ENCODE measurements around the gene CTXND2.
"Not testable (repeated sequence)": the region's sequence is repeated elsewhere in the genome, so short reads cannot be mapped to it uniquely, and the experiment has no call there.

The CTXND2 gene

DNA sequence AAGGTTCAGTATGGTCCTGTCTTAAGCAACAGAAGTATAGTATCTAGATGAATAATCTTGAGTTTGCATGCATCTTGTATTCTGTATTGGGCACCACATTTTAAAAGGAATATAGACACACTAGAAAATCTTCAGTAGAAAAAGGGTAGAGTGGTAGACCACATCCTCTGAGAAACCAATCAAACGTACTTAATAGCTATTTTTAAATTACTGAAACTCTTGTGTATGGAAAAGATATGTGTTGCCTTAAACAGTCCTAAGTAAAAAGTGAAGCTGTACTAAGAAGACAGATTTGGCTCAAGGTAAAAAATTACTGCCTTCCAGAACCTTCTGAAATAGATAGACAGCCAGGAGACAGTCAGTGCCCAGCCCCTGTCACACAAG, 3.1 kb downstream of the CTXND2 start:
- DNase-seq (ENCODE audit: low read depth, low spot score): no peak

DNA sequence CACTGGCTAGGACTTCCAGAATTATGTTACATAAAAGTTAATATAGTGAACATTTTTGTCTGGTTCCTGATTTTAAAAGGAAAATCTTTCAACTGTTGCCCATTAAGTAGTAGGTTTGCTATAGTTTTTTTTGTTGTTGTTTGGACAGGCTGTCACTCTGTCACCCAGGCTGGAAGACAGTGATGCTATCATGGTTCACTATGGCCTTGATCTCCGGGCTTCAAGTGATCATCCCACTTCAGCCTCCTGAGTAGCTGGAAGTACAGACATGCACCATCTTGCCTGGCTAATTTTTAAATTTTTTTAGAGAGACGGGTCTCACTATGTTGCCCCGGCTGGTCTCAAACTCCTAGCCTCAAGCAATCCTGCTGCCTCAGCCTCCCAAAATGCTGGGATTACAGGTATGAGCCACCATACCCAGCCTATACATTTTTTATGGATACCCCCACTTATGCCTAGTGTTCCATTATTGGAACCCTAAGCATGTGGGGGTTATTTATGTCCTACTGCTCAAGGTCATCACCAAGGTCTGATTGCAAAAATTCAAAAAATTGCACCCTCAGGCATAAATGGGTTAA, 6.5 kb downstream of the CTXND2 start:
- no peak for DNase-seq (ENCODE audit: low read depth, low spot score)

DNA sequence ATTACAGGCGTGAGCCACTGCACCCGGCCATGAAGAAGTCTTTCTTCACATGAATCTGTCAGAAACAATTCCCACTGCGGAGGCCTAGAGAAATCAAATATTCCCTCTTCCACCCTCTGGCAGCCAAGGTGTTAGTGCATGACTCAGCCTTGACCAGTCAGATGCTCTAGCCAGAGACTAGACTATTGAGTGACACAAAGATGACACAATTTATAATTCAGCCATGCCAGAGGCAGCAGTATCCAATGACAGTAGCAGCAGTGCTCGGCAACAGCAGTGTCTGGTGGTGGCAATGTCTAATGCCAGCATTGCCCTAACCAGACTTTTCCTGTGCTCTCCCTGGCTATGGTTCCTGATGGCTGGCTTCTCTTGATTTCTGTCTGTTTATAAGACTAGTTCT, 8.7 kb downstream of the CTXND2 start:
- DNase-seq (ENCODE audit: low read depth, low spot score): no peak

DNA sequence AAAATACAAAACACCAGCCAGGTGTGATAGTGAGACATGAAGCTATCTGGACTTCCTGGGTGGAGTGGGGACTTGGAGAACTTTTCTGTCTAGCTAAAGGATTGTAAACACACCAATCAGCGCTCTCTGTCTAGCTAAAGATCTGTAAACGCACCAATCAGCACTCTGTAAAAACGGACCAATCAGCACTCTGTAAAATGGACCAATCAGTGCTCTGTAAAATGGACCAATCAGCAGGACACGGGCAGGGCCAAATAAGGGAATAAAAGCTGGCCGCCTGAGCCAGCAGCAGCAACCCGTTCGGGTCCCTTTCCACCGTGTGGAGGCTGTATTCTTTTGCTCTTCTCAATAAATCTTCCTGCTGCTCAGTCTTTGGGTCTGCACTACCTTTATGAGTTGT, 12.9 kb downstream of the CTXND2 start:
- DNase-seq (ENCODE audit: low read depth, low spot score): not testable (repeated sequence)

DNA sequence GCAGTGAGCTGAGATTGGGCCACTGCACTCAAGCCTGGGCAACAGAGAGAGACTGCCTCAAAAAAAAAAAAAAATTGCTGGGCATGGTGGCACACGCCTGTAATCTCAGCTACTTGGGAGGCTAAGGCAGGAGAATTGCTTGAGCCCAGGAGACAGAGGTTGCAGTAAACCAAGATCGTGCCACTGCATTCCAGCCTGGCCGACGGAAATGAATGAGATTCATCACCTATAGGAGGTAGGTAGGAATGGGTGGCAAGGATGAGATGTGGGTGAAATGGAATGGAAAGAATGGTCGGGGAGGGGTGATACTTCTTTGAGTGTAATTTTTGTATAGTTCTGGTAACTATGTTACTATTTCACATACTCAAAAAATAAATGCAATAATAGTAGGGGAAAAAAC, 15.4 kb downstream of the CTXND2 start:
- DNase-seq (ENCODE audit: low read depth, low spot score): no peak

DNA sequence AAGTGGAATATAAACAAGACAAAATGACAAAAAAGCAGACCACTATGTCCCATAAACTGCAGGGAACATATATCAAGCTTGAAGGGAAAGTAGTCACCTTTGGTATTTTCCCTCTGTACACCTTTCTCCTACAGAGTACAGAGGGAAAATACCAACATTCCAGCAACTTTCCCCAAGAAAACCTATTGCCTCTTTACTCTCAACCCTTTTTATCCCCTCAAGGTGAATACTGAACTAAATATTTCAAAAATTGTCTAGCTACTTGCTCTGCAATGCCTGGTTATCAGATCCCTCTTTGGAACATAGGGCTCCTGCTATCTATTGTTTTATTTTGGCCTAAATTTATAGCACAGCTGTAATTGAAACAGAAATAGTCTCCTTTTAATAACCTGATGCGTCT, 15.8 kb downstream of the CTXND2 start:
- DNase-seq (ENCODE audit: low read depth, low spot score): no peak

DNA sequence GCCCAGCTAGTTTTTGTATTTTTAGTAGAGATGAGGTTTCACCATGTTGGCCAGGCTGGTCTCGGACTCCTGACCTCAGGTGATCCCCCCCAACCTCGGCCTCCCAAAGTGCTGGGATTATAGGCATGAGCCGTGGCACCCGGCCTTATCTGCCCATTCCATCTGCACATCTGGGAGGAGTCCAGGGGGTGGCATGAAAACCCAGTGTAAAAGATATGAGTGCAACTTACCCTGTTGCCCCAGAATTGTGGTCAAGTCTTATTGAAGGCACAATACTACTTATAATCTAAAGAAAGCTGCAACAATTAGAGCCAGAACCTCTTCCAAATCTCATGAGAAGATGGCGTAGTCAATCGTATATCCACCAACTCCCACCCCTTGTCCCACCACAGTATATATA, 18.4 kb downstream of the CTXND2 start:
- no peak for DNase-seq (ENCODE audit: low read depth, low spot score)

DNA sequence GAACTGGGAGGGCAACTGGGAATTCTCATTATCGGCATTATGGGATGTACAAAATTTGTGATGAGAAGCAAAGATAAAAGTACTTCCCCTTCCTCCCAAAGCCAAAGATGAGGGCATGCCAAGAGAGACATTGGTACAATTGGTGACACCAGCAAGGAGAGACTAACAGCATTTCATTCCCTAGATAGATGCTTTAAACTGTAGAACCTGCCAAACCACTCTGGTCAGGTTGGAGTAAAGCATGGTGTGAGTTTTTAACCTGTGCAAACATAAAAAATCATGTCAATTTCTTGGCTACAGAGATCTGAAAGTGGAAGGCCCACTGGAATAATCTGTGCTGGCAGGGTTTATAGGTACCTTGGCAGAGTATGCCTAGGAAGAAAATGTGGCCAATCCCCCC, 19.4 kb downstream of the CTXND2 start:
- no peak for DNase-seq (ENCODE audit: low read depth, low spot score)

DNA sequence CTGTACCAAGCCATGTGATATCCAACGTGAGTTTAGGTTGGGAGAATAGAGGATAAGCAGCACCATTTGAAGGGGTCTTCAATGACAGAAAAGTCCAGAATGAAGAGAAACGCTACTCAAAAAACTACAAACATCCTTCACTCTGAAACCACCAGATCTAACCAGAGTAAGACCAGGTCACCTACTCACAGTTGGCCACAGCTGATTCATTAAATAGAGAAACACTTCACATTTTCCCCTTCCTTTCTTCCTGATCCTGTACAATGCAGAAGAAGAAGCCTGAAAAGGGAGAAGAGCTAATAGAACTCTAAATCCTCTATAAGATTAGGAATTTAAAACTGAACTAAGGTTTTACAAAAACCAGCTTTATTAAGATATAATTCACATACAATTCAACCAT, 19.9 kb downstream of the CTXND2 start:
- no peak for DNase-seq (ENCODE audit: low read depth, low spot score)

DNA sequence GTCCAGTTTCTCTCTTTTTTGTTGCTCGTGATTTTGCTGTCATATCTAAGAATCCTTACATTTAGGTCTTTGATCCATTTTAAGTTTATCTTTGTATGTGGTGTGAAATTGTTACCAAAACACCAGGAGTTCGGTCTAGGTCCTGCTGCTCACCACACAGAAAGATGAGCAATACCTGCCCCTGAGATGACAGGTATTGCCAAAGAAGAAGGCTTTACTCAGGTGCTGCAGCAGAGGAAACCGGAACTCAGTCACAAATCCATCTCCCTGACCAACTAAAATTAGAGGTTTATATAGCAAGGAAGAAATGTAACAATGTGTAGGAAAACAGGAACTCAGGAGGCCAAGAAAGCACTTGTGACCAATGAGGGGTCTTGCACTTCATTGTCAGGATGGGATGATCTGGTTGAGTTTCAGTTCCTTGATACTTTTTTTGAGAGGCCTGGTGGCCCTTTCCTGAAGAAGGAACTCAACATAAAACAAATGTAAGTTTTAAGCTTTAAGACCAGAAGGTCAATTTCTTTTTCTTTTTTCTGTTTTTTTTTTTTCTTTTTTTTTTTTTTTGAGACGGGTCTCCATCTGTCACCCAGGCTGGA, 22.7 kb downstream of the CTXND2 start:
- DNase-seq (ENCODE audit: low read depth, low spot score): no peak

DNA sequence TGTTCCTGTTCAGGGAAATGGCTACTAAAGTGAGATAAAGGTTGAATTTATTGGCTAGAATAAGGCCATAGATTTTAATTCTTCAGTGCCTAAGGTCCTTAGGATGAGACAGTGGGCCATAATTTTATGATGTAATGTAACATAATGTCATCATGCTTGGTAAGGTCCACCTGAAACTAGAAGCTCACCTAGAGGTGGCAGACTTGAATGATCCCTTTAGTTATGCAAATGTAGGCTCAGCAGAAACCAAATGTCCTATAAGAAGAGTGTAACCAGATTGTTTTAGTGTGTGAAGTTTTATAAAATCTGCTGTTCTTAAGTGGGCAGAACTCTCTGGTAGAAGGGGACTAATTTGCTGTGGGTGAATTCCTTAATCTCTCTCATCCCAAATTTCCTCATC, 25.7 kb downstream of the CTXND2 start:
- no peak for DNase-seq (ENCODE audit: low read depth, low spot score)

DNA sequence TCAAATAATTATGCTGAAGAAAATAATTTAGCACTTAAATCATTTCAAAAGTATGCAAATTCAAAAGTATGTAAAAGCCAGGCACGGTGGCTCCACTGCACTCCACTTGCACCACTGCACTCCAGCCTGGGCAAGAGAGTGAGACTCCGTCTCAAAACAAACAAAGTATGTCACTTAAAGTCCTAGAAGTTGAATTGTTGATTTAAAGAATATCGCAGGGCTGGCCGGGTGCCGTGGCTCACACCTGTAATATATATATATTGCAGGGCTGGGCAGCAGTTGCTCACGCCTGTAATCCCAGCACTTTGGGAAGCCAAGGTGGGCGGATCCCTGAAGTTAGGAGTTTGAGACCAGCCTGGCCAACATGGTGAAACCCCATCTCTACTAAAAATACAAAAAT, 30.5 kb downstream of the CTXND2 start:
- no peak for DNase-seq (ENCODE audit: low read depth, low spot score)

DNA sequence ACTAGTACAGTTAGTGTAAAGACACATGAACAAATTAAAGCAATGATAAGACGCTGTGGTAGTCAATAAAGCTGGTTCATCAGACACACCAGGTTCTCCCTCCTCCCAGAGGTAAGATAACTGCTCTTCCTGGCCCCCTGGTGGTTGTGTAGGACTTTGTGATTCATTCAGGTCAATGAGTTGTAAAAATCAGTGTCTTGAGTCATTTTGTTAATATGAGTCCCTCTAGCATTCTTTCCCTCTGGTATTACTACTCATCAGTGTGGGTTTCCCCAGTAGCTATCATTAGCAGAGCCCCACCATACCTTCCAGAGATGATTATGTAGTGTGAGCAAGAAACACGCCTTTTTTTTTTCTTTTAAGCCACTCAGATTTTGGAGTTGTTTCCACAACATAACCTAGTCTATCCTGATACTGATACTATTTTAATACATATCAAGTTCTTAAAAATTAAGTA, 35.6 kb downstream of the CTXND2 start:
- DNase-seq (ENCODE audit: low read depth, low spot score): peak; percentile 5

DNA sequence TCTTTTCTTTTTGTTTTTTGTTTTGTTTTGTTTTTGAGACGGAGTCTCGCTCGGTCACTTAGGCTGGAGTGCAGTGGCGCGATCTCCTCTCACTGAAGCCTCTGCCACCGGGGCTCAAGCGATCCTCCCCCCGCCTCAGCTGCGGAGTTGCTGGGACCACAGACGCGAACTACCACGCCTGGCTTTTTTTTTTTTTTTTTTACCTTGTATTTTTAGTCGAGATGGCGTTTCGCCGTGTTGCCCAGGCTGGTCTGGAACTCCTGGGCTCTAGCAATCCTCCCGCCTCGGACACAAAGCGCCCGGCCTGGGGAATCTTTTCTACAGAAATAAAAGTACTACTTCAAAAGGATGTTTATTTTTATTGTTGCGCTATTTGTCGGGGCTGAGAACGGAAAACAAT, 38.1 kb downstream of the CTXND2 start:
- no peak for DNase-seq (ENCODE audit: low read depth, low spot score)

DNA sequence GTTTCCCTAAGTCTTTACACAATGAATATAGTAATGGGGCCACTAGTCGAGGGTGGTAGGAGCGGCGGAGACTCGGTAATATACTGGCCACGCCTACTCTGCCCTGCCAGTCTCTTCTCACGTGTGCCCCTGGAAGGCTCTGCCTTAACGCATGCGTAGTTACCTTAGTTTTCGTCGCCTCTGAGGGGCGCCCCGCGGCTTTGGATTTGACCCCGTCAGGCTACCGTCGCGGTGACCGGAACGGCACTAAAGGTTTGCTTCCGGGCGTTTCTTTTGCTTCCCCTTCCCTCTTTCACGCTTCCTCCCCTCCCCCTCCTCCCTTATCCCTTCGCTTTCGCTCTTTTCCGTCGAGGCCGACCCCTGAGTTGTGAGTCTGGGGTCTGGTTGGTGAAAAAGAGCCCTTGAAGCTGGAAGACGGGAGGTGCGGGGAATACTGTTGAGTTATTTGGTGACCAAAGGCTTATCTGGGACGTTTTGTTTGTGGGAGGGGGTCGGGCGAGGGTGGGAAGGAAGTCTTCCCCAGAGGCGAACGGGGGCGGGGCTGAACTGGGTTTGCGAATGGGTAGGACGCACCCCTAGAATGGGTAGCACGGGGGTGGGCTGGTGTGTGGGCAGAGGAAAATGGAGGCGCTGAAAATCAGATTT, 39.3 kb downstream of the CTXND2 start, which contains the start of gene SETDB1:
SETDB1 (plus strand) TSS at position 267 of the 645 bp plus-strand sequence. CDS start 1,352 bp downstream, outside the sequence.
- peak; percentile 88 for DNase-seq (ENCODE audit: low read depth, low spot score)

DNA sequence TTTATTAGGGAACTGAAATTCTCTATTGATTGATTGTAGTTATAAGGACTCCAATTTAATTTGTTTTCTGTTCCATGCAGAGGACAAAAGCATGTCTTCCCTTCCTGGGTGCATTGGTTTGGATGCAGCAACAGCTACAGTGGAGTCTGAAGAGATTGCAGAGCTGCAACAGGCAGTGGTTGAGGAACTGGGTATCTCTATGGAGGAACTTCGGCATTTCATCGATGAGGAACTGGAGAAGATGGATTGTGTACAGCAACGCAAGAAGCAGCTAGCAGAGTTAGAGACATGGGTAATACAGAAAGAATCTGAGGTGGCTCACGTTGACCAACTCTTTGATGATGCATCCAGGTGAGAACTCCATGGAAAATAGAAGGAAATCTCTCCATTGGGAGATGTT, 40.7 kb downstream of the CTXND2 start:
- no peak for DNase-seq (ENCODE audit: low read depth, low spot score)

DNA sequence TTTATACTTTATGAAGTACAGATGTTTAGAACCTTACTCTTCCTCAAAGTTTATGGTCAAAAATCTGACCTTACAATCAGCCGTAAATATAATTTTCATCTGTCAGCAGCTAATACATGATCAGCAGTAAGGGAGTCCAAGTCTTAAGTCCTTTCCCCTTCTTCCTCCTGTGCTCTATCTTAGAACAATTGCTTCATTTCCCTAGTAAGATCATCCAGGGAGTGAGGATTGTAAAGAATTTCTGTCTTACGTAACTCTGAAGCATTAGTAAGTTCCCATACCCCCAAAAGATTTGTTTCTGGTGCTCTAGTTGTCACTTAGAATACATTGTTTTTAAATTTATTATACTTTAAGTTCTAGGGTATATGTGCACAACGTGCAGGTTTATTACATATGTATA, 41.4 kb downstream of the CTXND2 start:
- DNase-seq (ENCODE audit: low read depth, low spot score): no peak

DNA sequence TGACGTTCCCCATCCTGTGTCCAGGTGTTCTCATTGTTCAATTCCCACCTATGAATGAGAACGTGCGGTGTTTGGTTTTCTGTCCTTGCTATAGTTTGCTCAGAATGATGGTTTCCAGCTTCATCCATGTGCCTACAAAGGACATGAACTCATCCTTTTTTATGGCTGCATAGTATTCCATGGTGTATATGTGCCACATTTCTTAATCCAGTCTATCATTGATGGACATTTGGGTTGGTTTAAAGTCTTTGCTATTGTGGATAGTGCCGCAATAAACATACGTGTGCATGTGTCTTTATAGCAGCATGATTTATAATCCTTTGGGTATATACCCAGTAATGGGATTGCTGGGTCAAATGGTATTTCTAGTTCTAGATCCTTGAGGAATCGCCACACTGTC, 41.8 kb downstream of the CTXND2 start:
- not testable (repeated sequence) for DNase-seq (ENCODE audit: low read depth, low spot score)

DNA sequence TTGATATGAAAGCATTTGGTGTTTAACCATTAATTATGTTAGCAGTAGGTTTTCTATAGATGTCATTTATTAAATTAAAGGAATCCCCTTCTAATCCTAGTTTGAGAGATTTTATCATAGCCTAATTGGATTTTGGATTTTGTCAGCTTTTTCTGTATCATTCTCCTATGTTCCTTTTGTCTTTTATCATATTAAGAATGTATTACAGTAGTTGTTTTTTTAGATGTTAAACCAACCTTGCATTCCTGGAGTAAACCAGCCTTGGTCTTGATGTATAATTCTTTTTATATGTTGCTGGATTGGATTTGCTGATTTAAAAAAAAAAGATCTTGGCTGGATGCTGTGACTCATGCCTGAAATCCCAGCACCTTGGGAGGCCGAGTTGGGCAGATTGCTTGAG, 44.8 kb downstream of the CTXND2 start:
- no peak for DNase-seq (ENCODE audit: low read depth, low spot score)

DNA sequence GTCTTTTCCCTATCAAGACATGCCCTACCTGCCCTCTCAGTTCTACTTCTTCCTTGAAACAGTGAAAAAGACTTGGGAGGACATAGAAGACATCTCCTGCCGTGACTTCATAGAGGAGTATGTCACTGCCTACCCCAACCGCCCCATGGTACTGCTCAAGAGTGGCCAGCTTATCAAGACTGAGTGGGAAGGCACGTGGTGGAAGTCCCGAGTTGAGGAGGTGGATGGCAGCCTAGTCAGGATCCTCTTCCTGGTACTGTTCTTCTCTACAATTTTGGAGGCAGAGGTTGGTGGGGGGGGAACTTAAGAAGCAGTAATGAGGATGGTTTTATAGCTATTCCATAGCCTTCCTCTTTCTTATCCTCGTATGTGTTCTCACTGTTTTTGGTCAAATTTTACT, 57.9 kb downstream of the CTXND2 start:
- no peak for DNase-seq (ENCODE audit: low read depth, low spot score)

DNA sequence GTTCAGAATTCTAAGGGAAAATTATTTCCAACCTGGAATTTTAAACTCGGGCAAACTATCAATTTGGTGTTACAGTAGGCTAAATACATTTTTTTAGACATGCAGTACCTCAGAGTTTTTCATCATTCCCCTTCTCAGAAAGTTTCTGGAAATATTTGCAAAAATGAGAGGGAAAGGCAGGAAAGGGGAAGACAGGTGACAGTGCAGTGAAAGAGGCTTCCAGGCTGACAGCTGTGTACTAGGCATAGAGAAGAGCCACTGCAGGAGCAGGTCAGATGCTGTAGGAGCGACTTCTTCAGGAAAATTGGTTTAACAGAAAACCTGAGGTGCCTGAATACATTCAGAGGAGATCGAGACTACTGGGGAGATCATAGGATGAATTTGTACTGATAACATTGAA, 67.8 kb downstream of the CTXND2 start:
- DNase-seq (ENCODE audit: low read depth, low spot score): no peak

DNA sequence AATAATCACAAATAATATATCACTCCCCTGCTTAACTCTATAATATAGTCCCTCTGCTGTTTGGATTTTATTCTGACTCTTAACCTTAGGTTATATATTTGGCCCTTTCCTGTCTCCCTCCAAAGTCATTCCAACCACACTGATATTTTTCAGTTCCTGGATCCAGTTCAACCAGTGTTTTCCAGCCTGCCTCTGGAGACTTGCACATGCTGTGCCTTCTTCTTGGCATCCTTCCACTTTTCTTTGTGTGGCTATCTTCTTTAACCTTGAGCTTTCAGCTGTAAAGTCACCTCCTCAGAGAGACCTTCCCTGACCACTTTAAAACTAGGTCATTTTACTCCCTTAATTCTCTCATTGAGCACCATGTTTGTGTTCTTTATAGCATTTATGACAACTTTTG, 68.3 kb downstream of the CTXND2 start:
- DNase-seq (ENCODE audit: low read depth, low spot score): no peak

DNA sequence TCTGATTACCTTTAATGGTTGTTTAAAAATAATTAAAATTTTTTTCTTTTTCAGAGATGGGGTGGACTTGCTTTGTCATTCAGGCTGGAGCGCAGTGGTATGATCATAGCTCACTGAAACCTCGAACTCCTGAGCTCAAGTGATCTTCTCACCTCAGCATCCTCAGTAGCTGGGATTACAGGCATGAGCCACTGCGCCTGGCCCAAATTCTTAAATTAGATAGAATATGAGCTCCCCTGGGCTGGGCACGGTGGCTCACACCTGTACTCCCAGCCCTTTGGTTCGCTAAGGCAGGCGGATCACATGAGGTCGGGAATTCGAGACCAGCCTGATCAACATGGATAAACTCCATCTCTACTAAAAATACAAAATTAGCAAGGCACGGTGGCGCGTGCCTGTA, 70.7 kb downstream of the CTXND2 start:
- DNase-seq (ENCODE audit: low read depth, low spot score): no peak
